GM23338 (cell line): ENCODE results near the gene THEM5. TPM values are rescaled to one million over a fixed set of nuclear protein-coding genes. Genes with fewer than 3 reads are reported as not detected.

Experiments used
- ATAC-seq: fragments of 200-7000 bp; cut with Tn5 transposase; 3 replicates; pipeline ENCODE4 v1.9.1; 2020
- DNase-seq: peaks from one replicate; pipeline ENCODE4 v3.0.0-alpha.2; 2015; ENCODE audit warnings: low spot score
- H2AFZ ChIP-seq: fragments of 200-600 bp; sonication (generic); 2 replicates; pipeline ENCODE4 v1.8.0; 2016; ENCODE audit warnings: antibody characterized with exemption, mild to moderate bottlenecking, moderate library complexity
- H3F3A ChIP-seq: fragments of 200-600 bp; sonication (generic); replicated peaks from 2 replicates; pipeline ENCODE4 v1.8.0; 2017; ENCODE audit warnings: antibody characterized with exemption, mixed run types, low read depth
- H3K27ac ChIP-seq: fragments of 200-600 bp; sonication (generic); 2 replicates; pipeline ENCODE4 v1.6.1; 2016; ENCODE audit warnings: low read depth
- H3K27me3 ChIP-seq: fragments of 200-600 bp; sonication (generic); 2 replicates; pipeline ENCODE4 v1.8.0; 2016; ENCODE audit warnings: mild to moderate bottlenecking, mixed run types, moderate library complexity; ENCODE audit not compliant: insufficient read depth
- H3K36me3 ChIP-seq: fragments of 200-600 bp; sonication (generic); 2 replicates; pipeline ENCODE4 v1.8.0; 2016; ENCODE audit warnings: mild to moderate bottlenecking; ENCODE audit not compliant: insufficient read depth
- H3K4me1 ChIP-seq: fragments of 200-600 bp; sonication (generic); 2 replicates; pipeline ENCODE4 v1.8.0; 2016; ENCODE audit warnings: mild to moderate bottlenecking, moderate library complexity; ENCODE audit not compliant: insufficient read depth
- H3K4me2 ChIP-seq: fragments of 200-600 bp; sonication (generic); 2 replicates; pipeline ENCODE4 v1.7.1; 2017; ENCODE audit warnings: mixed run types
- H3K4me3 ChIP-seq: fragments of 200-600 bp; sonication (generic); 2 replicates; pipeline ENCODE4 v1.6.1; 2016; ENCODE audit warnings: mixed run types
- H3K79me2 ChIP-seq: fragments of 200-600 bp; sonication (generic); replicated peaks from 2 replicates; pipeline ENCODE4 v1.8.0; 2017; ENCODE audit warnings: mild to moderate bottlenecking; ENCODE audit not compliant: insufficient read depth
- H3K9me2 ChIP-seq: fragments of 200-600 bp; sonication (generic); 2 replicates; pipeline ENCODE4 v1.8.0; 2017; ENCODE audit not compliant: insufficient read depth
- H4K20me1 ChIP-seq: fragments of 200-600 bp; sonication (generic); replicated peaks from 2 replicates; pipeline ENCODE4 v1.8.0; 2017; ENCODE audit warnings: mild to moderate bottlenecking; ENCODE audit not compliant: insufficient read depth
- H3K27ac Mint-ChIP-seq: 2 replicates; pipeline ENCODE4 v1.8.0; 2020; ENCODE audit warnings: inconsistent platforms, mild to moderate bottlenecking, moderate library complexity, mixed read lengths
- H3K27me3 Mint-ChIP-seq: 3 replicates; pipeline ENCODE4 v1.8.0; 2022; ENCODE audit warnings: low read depth, mild to moderate bottlenecking, moderate library complexity, mixed read lengths, inconsistent platforms; ENCODE audit not compliant: insufficient read depth, poor library complexity
- H3K36me3 Mint-ChIP-seq: 3 replicates; pipeline ENCODE4 v1.8.0; 2021; ENCODE audit warnings: low read depth, mild to moderate bottlenecking, inconsistent platforms, moderate library complexity, mixed read lengths
- H3K4me1 Mint-ChIP-seq: 3 replicates; pipeline ENCODE4 v1.8.0; 2020; ENCODE audit warnings: mild to moderate bottlenecking, inconsistent platforms, mixed read lengths
- H3K4me3 Mint-ChIP-seq: 3 replicates; pipeline ENCODE4 v1.8.0; 2021; ENCODE audit warnings: moderate library complexity, mild to moderate bottlenecking, inconsistent platforms, mixed read lengths
- H3K9me3 Mint-ChIP-seq: 3 replicates; pipeline ENCODE4 v1.8.0; 2020; ENCODE audit warnings: moderate library complexity, mild to moderate bottlenecking, inconsistent platforms, mixed read lengths
- CREB1 ChIP-seq: fragments of 250-450 bp; sonication (Bioruptor Pico); IDR thresholded peaks from 2 replicates; pipeline ENCODE4 v1.5.0; 2020; ENCODE audit warnings: low read depth, mild to moderate bottlenecking, moderate library complexity
- polyA plus RNA-seq: library from polyadenylated mRNA; unstranded; fragments of >200 nt; fragmentation: Nextera tagmentation; extraction: Ambion mirVana; gene quantifications from 2 replicates; pipeline ENCODE4 v1.2.1, GENCODE V29; 2016
- total RNA-seq: library from RNA; depleted of rRNA; stranded (reverse); fragments of >200 nt; shearing (Covaris generic); gene quantifications from 2 replicates; pipeline ENCODE4 v1.2.3, GENCODE V29; 2014
- TF ChIP-seq, protein P1 (sequence below): fragments of 250-450 bp; sonication (Bioruptor Pico); IDR thresholded peaks from 2 replicates; pipeline ENCODE4 v1.5.0; 2020; ENCODE audit warnings: mild to moderate bottlenecking, moderate library complexity

The THEM5 gene
- total and polyA plus RNA-seq, 2 experiments from 2014 or later = not detected

DNA sequence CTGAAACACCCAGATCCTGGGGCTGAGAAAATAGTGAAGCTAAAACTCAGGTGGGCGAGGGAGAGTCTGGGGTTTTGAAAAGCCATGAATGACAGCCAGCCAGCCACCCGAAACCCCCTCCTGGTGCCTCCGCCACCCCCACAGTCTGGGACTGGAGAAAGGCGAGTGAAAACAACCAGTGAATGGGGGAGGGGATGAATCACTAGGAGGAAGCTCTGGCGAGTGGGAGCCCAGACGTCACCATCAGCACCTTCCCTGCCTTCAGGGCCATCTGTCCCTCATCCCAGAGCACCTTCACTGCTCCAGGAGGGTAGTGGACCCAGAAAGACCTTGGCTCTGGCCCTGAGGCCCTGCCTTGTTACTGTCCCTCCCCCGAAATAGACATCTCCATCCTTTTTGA, 31.1 kb downstream of the THEM5 start:
- Histone ChIP-seq H3K4me1 (peaks cover 15% of the 10 kb centered on the region), H3K27me3 (no peaks in the 10 kb centered on the region), H3K9me2 (no peaks in the 10 kb centered on the region), H2AFZ (no peak overlapping the region), H3K36me3 (no peaks in the 10 kb centered on the region), H3F3A (no peaks in the 10 kb centered on the region), H3K79me2 (no peaks in the 10 kb centered on the region), H3K27ac (no peak overlapping the region), H3K4me3 (no peak overlapping the region), H3K4me2 (no peak overlapping the region), H4K20me1 (no peaks in the 10 kb centered on the region)
- Mint-ChIP-seq H3K27ac (no peak overlapping the region), H3K4me3 (no peak overlapping the region; the same call in 2 of the 3 replicates), H3K36me3 (no peaks in the 10 kb centered on the region), H3K9me3 (no peaks in the 10 kb centered on the region), H3K27me3 (peaks cover 21% of the 10 kb centered on the region), H3K4me1 (peaks cover 21% of the 10 kb centered on the region)
- TF ChIP-seq, protein P1, sequence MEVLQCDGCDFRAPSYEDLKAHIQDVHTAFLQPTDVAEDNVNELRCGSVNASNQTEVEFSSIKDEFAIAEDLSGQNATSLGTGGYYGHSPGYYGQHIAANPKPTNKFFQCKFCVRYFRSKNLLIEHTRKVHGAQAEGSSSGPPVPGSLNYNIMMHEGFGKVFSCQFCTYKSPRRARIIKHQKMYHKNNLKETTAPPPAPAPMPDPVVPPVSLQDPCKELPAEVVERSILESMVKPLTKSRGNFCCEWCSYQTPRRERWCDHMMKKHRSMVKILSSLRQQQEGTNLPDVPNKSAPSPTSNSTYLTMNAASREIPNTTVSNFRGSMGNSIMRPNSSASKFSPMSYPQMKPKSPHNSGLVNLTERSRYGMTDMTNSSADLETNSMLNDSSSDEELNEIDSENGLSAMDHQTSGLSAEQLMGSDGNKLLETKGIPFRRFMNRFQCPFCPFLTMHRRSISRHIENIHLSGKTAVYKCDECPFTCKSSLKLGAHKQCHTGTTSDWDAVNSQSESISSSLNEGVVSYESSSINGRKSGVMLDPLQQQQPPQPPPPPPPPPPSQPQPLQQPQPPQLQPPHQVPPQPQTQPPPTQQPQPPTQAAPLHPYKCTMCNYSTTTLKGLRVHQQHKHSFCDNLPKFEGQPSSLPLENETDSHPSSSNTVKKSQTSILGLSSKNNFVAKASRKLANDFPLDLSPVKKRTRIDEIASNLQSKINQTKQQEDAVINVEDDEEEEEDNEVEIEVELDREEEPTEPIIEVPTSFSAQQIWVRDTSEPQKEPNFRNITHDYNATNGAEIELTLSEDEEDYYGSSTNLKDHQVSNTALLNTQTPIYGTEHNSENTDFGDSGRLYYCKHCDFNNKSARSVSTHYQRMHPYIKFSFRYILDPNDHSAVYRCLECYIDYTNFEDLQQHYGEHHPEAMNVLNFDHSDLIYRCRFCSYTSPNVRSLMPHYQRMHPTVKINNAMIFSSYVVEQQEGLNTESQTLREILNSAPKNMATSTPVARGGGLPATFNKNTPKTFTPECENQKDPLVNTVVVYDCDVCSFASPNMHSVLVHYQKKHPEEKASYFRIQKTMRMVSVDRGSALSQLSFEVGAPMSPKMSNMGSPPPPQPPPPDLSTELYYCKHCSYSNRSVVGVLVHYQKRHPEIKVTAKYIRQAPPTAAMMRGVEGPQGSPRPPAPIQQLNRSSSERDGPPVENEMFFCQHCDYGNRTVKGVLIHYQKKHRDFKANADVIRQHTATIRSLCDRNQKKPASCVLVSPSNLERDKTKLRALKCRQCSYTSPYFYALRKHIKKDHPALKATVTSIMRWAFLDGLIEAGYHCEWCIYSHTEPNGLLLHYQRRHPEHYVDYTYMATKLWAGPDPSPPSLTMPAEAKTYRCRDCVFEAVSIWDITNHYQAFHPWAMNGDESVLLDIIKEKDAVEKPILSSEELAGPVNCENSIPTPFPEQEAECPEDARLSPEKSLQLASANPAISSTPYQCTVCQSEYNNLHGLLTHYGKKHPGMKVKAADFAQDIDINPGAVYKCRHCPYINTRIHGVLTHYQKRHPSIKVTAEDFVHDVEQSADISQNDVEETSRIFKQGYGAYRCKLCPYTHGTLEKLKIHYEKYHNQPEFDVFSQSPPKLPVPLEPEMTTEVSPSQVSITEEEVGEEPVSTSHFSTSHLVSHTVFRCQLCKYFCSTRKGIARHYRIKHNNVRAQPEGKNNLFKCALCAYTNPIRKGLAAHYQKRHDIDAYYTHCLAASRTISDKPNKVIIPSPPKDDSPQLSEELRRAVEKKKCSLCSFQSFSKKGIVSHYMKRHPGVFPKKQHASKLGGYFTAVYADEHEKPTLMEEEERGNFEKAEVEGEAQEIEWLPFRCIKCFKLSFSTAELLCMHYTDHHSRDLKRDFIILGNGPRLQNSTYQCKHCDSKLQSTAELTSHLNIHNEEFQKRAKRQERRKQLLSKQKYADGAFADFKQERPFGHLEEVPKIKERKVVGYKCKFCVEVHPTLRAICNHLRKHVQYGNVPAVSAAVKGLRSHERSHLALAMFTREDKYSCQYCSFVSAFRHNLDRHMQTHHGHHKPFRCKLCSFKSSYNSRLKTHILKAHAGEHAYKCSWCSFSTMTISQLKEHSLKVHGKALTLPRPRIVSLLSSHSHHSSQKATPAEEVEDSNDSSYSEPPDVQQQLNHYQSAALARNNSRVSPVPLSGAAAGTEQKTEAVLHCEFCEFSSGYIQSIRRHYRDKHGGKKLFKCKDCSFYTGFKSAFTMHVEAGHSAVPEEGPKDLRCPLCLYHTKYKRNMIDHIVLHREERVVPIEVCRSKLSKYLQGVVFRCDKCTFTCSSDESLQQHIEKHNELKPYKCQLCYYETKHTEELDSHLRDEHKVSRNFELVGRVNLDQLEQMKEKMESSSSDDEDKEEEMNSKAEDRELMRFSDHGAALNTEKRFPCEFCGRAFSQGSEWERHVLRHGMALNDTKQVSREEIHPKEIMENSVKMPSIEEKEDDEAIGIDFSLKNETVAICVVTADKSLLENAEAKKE (CRISPR knock-in tag) = no peak
- DNase-seq = no peak
- ATAC-seq = peak; percentile 15; the same call in 2 of the 3 replicates

DNA sequence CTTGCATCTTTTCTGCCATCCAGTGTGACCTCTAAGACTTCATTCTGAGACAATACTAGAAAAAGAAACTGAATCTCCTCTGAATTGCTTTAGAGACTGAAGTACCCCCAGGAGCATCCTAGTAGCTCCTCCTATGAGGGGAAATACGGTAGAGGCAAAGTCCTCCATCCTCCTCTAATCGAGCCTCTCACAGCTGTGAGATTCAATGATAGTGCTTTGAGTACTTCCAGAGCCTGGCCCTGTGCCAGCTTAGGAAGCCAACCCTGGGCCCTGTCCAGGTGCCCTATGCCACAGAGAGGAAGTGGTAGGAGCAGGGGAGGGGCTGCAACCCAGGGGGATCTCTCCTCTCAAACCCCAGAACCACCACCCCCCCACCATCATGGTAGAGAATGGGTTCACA, 32.6 kb downstream of the THEM5 start:
- Histone ChIP-seq H2AFZ (no peak overlapping the region), H3K9me2 (no peaks in the 10 kb centered on the region), H3F3A (no peaks in the 10 kb centered on the region), H4K20me1 (no peaks in the 10 kb centered on the region), H3K4me2 (no peak overlapping the region), H3K4me1 (peaks cover 7% of the 10 kb centered on the region), H3K27me3 (no peaks in the 10 kb centered on the region), H3K36me3 (no peaks in the 10 kb centered on the region), H3K4me3 (no peak overlapping the region), H3K79me2 (no peaks in the 10 kb centered on the region), H3K27ac (no peak overlapping the region)
- ATAC-seq = no peak
- H3K27ac Mint-ChIP-seq = no peak overlapping the region
- H3K4me3 Mint-ChIP-seq = no peak overlapping the region
- no peaks in the 10 kb centered on the region for H3K36me3 Mint-ChIP-seq
- TF ChIP-seq CREB1 (CRISPR knock-in tag) = no peak
- no peaks in the 10 kb centered on the region for H3K9me3 Mint-ChIP-seq
- no peak for DNase-seq
- peaks cover 17% of the 10 kb centered on the region for H3K4me1 Mint-ChIP-seq
- peaks cover 22% of the 10 kb centered on the region for H3K27me3 Mint-ChIP-seq
